Type B pancreatic cell (in vitro differentiated cells): Measurements from ENCODE around the gene KIF19. TPM values are rescaled to one million over a fixed set of nuclear protein-coding genes. Genes with fewer than 3 reads are reported as not detected.
"Not testable (repeated sequence)": the region's sequence is repeated elsewhere in the genome, so short reads cannot be mapped to it uniquely, and the experiment has no call there.

Experiments used
- DNase-seq: peaks from one replicate; pipeline ENCODE4 v3.0.0; 2021; ENCODE audit warnings: mixed read lengths; ENCODE audit not compliant: unreplicated experiment; ENCODE audit errors: extremely low spot score
- H3K27ac Mint-ChIP-seq: 2 replicates; pipeline ENCODE4 v1.8.0; 2021; ENCODE audit warnings: mild to moderate bottlenecking, mixed read lengths
- H3K27me3 Mint-ChIP-seq: 2 replicates; pipeline ENCODE4 v1.8.0; 2021; ENCODE audit warnings: mixed read lengths
- H3K36me3 Mint-ChIP-seq: 2 replicates; pipeline ENCODE4 v1.8.0; 2021; ENCODE audit warnings: mixed read lengths
- H3K4me1 Mint-ChIP-seq: one replicate; pipeline ENCODE4 v1.8.0; 2021; ENCODE audit warnings: mixed read lengths; ENCODE audit not compliant: unreplicated experiment
- H3K4me3 Mint-ChIP-seq: 2 replicates; pipeline ENCODE4 v1.8.0; 2021; ENCODE audit warnings: mild to moderate bottlenecking, mixed read lengths
- H3K9me3 Mint-ChIP-seq: 2 replicates; pipeline ENCODE4 v1.8.0; 2021; ENCODE audit warnings: mixed read lengths
- long read RNA-seq: library from polyadenylated mRNA; unstranded; transcript quantifications from one replicate; pipeline ENCODE4 v2.0.0, GENCODE V29; 2020
- total RNA-seq: library from RNA; stranded (reverse); gene quantifications from 2 replicates; pipeline ENCODE4 v1.2.1, GENCODE V29; 2021; ENCODE audit warnings: low replicate concordance
- TF ChIP-seq, protein P1 (sequence below): fragments of 200-600 bp; sonication (generic); conservative IDR thresholded peaks from 2 replicates; pipeline ENCODE4 v1.5.0; 2021; ENCODE audit warnings: antibody characterized with exemption, mild to moderate bottlenecking

Gene KIF19, protein sequence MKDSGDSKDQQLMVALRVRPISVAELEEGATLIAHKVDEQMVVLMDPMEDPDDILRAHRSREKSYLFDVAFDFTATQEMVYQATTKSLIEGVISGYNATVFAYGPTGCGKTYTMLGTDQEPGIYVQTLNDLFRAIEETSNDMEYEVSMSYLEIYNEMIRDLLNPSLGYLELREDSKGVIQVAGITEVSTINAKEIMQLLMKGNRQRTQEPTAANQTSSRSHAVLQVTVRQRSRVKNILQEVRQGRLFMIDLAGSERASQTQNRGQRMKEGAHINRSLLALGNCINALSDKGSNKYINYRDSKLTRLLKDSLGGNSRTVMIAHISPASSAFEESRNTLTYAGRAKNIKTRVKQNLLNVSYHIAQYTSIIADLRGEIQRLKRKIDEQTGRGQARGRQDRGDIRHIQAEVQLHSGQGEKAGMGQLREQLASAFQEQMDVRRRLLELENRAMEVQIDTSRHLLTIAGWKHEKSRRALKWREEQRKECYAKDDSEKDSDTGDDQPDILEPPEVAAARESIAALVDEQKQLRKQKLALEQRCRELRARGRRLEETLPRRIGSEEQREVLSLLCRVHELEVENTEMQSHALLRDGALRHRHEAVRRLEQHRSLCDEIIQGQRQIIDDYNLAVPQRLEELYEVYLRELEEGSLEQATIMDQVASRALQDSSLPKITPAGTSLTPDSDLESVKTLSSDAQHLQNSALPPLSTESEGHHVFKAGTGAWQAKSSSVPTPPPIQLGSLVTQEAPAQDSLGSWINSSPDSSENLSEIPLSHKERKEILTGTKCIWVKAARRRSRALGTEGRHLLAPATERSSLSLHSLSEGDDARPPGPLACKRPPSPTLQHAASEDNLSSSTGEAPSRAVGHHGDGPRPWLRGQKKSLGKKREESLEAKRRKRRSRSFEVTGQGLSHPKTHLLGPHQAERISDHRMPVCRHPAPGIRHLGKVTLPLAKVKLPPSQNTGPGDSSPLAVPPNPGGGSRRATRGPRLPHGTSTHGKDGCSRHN
- 2.0 and 2.9 TPM in 2 replicates for total RNA-seq
- long read RNA-seq, partial matches to known transcripts, result 0 of 2 reads
- long read RNA-seq, other reads (novel, unspliced or antisense), result 1 of 2 reads

DNA sequence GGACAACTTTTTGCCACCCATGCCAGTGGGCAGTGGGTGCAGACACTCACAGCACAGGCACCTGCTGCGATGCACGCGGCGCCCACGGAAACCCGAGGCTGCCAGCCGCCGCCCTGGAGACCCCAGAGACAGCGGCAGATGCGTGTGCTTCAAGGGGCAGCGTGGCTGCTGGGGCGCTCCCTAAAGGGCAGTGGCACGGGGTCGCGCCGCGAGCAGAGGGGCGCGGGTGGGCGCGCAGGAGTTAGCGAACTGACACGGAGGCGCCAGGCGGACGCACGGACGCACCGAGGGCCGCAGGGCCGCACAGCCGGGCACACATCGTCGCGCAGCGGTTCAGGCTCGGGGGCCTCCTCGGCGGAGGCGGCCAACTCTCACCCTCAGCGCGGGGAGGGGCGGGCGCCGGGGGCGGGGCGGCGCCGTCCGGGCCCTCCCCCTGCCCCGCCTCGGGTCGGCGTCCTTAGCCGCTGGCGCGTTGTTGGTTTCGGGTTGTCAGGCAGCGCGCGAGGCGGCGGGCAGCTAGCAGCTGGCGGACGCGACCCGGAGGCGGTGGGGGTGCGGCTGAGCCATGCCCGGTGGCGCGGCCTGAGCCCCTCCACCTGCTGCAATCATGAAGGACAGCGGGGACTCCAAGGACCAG lies at the start of gene KIF19:
TSS of gene KIF19 (plus strand) at position 484 of the 637 bp plus-strand sequence. CDS start at position 608, 124 bp downstream.
- H3K27ac Mint-ChIP-seq, result no peak within 1 kb of the TSS
- H3K4me3 Mint-ChIP-seq, result peak within 1 kb of the TSS; percentile 60
- H3K9me3 Mint-ChIP-seq, result no peaks in the 10 kb centered on the region
- no peak for DNase-seq
- H3K27me3 Mint-ChIP-seq, result peaks cover 59% of the 10 kb centered on the region
- no peaks in the 10 kb centered on the region for H3K36me3 Mint-ChIP-seq
- H3K4me1 Mint-ChIP-seq, result peaks cover 10% of the 10 kb centered on the region
- TF ChIP-seq, protein P1, sequence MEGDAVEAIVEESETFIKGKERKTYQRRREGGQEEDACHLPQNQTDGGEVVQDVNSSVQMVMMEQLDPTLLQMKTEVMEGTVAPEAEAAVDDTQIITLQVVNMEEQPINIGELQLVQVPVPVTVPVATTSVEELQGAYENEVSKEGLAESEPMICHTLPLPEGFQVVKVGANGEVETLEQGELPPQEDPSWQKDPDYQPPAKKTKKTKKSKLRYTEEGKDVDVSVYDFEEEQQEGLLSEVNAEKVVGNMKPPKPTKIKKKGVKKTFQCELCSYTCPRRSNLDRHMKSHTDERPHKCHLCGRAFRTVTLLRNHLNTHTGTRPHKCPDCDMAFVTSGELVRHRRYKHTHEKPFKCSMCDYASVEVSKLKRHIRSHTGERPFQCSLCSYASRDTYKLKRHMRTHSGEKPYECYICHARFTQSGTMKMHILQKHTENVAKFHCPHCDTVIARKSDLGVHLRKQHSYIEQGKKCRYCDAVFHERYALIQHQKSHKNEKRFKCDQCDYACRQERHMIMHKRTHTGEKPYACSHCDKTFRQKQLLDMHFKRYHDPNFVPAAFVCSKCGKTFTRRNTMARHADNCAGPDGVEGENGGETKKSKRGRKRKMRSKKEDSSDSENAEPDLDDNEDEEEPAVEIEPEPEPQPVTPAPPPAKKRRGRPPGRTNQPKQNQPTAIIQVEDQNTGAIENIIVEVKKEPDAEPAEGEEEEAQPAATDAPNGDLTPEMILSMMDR, result no peak

DNA sequence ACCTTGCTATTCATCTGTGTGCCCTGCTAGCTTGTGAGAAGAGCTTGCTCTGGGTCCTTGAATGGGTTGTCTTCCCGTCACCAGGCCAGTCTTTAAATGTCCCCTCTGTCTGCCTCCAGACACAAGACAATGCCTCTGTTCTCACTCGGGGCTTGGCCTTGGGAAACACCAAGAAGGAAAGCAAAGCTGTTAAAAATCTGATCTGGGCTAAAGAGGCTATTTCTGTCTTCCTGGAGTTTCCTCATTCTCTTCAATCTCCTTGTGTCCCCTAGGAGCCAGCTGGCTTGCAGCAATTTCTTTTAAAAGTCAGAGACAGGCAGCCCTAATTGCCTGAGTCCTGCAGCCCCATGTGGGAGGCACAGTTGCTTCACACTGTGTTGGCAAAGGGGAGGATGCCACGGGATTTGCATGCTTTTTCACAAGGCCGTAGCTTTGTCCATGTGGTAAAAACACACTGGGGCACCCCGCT lies 49.5 kb upstream of the KIF19 start:
- peaks cover 32% of the 10 kb centered on the region for H3K4me1 Mint-ChIP-seq
- H3K27ac Mint-ChIP-seq, result no peak overlapping the region
- TF ChIP-seq, protein P1, result no peak
- peaks cover 40% of the 10 kb centered on the region for H3K27me3 Mint-ChIP-seq
- H3K36me3 Mint-ChIP-seq, result no peaks in the 10 kb centered on the region
- no peak for DNase-seq
- no peaks in the 10 kb centered on the region for H3K9me3 Mint-ChIP-seq
- no peak overlapping the region for H3K4me3 Mint-ChIP-seq

DNA sequence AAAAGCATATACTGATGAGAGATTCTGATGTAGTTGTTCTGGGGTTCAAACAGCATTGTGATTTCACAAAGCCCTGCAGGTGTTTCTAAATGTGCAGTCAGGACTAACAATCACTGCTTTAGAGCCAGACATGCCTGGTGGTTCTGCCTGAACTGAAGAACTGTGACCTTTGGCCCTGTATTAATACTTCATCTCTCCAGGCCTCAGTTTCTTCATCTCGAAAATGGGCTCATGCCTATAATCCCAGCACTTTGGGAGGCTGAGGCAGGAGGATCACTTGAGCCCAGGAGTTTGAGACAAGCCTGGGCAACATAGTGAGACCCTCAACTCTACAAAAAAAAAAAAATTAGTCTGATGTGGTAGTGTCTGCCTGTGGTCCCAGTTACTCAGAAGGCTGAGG lies 48.1 kb upstream of the KIF19 start:
- H3K36me3 Mint-ChIP-seq, result no peaks in the 10 kb centered on the region
- TF ChIP-seq, protein P1, result no peak
- peaks cover 35% of the 10 kb centered on the region for H3K27me3 Mint-ChIP-seq
- no peak overlapping the region for H3K27ac Mint-ChIP-seq
- no peaks in the 10 kb centered on the region for H3K9me3 Mint-ChIP-seq
- H3K4me1 Mint-ChIP-seq, result peaks cover 18% of the 10 kb centered on the region
- H3K4me3 Mint-ChIP-seq, result no peak overlapping the region
- no peak for DNase-seq

DNA sequence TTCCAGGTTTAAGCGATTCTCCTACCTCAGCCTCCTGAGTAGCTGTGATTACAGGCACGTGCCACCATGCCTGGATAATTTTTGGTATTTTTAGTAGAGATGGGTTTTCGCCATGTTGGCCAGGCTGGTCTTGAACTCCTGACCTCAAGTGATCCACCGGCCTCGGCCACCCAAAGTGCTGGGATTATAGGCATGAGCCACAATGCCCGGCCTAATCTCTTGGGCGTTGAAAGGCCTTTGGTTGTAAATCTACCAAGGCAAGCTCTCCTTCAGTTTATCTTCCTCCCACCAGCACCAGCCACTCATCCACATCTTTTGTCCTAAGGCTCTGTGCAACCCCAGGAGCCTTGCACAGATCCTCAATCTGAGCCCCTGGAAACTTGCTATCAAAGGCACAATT lies 46.4 kb upstream of the KIF19 start:
- H3K27me3 Mint-ChIP-seq, result peaks cover 20% of the 10 kb centered on the region
- H3K36me3 Mint-ChIP-seq, H3K4me3 Mint-ChIP-seq, H3K4me1 Mint-ChIP-seq, H3K9me3 Mint-ChIP-seq, DNase-seq, H3K27ac Mint-ChIP-seq: not testable (repeated sequence)

DNA sequence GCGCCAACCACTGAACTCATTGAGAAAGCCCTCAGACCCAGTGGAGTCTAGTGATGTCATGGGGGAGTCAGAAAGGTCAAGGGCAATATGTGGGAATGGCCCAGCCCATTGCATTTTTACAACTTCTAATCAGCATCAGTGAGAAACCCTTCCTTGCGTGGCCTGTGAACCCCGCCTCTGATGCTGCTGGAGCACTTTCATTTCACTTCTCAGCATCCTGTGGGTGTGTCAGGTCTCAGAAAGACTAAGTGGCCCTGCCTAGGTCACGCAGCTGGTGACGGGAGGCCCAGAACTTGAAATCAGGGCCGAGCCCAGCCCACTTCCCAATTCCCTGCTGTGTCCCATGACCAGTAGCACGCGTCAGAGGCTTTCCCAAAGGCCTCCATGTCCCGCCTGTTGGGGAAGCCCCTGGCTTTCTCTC lies 45.9 kb upstream of the KIF19 start:
- Mint-ChIP-seq H3K27me3 (peaks cover 18% of the 10 kb centered on the region), H3K4me1 (peaks cover 11% of the 10 kb centered on the region), H3K36me3 (no peaks in the 10 kb centered on the region), H3K4me3 (no peak overlapping the region), H3K27ac (no peak overlapping the region), H3K9me3 (no peaks in the 10 kb centered on the region)
- no peak for DNase-seq
- TF ChIP-seq, protein P1, result no peak
